ENCODE data around the gene CENPP.

The CENPP gene

GRCh38 chr9:92664394-92665152 is 338.8 kb downstream of the CENPP start:
- DNase-seq, result no peak

GRCh38 chr9:92665836-92666235 is 340.1 kb downstream of the CENPP start:
- DNase-seq, result no peak

- DNase-seq, result no peak
Measured at GRCh38 chr9:92666236-92666635, 340.5 kb downstream of the CENPP start.

- no peak for DNase-seq
Measured at GRCh38 chr9:92666912-92667532, 341.3 kb downstream of the CENPP start.

- no peak for DNase-seq
Measured at GRCh38 chr9:92668746-92669526, 343.2 kb downstream of the CENPP start.

- DNase-seq, result peak; percentile 36 to 51
Measured at GRCh38 chr9:92669527-92669889, 343.8 kb downstream of the CENPP start.

All from inflammatory macrophage treated with lipopolysaccharide for 1 hour (primary cell).